Calu3 (cell line): ENCODE measurements around the gene SEMA5A. TPM values are rescaled to one million over a fixed set of nuclear protein-coding genes. Genes with fewer than 3 reads are reported as not detected.

Source experiments
- BruUV-seq: library from RNA; stranded (reverse); fragments of 400-500 nt; replicated peaks from 2 replicates; lab custom pipeline; 2021; lab: Mats Ljungman, UMichigan
- CTCF ChIA-PET: fragments of 300-600 bp; sonication (Branson Sonifier 250); formaldehyde crosslinking; loops from one replicate; lab custom pipeline; 2022; ENCODE audit warnings: antibody characterized with exemption; lab: Charles Lee
- DNase-seq: peaks from one replicate; pipeline ENCODE4 v3.0.0; 2022
- H3K27ac Mint-ChIP-seq: one replicate; pipeline ENCODE4 v1.8.0; 2022; ENCODE audit warnings: mixed read lengths; ENCODE audit not compliant: unreplicated experiment
- H3K27me3 Mint-ChIP-seq: one replicate; pipeline ENCODE4 v1.8.0; 2022; ENCODE audit warnings: mixed read lengths; ENCODE audit not compliant: unreplicated experiment
- H3K36me3 Mint-ChIP-seq: one replicate; pipeline ENCODE4 v1.8.0; 2022; ENCODE audit warnings: mild to moderate bottlenecking, moderate library complexity, mixed read lengths; ENCODE audit not compliant: insufficient read depth, unreplicated experiment
- H3K4me1 Mint-ChIP-seq: one replicate; pipeline ENCODE4 v1.8.0; 2022; ENCODE audit warnings: mild to moderate bottlenecking, low read depth, mixed read lengths; ENCODE audit not compliant: unreplicated experiment
- H3K4me3 Mint-ChIP-seq: one replicate; pipeline ENCODE4 v1.8.0; 2022; ENCODE audit warnings: mild to moderate bottlenecking, low read depth, moderate library complexity, mixed read lengths; ENCODE audit not compliant: unreplicated experiment
- H3K9me3 Mint-ChIP-seq: one replicate; pipeline ENCODE4 v1.8.0; 2022; ENCODE audit warnings: low read depth, mixed read lengths; ENCODE audit not compliant: unreplicated experiment
- intact Hi-C: fragments of 100-400 bp; cut with micrococcal nuclease; formaldehyde crosslinking; loops from one replicate; pipeline ENCODE4 v1.10.0; 2022; ENCODE audit not compliant: unreplicated experiment
- total RNA-seq: library from RNA; stranded (reverse); gene quantifications from 2 replicates; pipeline ENCODE4 v1.2.3, GENCODE V29; 2022
- TF ChIP-seq, protein P1 (sequence below): fragments of 200-600 bp; IDR thresholded peaks from one replicate; pipeline ENCODE4 v1.8.0; 2022; ENCODE audit warnings: antibody characterized with exemption; ENCODE audit not compliant: unreplicated experiment

SEMA5A gene
- total RNA-seq, 1 experiment from 2014 or later = 0.52 TPM

DNA sequence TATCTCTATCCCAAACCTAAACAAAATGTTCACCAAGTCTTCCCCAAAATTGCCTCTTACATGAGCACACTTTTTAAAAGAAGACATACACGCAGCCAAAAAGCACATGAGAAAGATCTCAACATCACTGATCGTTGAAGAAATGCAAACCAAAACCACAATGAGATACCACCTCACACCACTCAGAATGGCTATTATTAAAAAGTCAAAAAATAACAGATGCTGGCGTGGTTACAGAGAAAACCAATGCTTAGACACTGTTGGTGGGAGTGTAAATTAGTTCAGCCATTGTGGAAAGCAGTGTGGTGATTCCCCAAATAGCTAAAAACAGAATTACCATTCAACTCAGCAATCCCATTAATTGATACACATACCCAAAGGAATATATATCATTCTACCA, 83.8 kb downstream of the SEMA5A start:
- DNase-seq = no peak
- BruUV-seq = no TSS peak
- CTCF ChIA-PET = no interaction called here
- TF ChIP-seq, protein P1, sequence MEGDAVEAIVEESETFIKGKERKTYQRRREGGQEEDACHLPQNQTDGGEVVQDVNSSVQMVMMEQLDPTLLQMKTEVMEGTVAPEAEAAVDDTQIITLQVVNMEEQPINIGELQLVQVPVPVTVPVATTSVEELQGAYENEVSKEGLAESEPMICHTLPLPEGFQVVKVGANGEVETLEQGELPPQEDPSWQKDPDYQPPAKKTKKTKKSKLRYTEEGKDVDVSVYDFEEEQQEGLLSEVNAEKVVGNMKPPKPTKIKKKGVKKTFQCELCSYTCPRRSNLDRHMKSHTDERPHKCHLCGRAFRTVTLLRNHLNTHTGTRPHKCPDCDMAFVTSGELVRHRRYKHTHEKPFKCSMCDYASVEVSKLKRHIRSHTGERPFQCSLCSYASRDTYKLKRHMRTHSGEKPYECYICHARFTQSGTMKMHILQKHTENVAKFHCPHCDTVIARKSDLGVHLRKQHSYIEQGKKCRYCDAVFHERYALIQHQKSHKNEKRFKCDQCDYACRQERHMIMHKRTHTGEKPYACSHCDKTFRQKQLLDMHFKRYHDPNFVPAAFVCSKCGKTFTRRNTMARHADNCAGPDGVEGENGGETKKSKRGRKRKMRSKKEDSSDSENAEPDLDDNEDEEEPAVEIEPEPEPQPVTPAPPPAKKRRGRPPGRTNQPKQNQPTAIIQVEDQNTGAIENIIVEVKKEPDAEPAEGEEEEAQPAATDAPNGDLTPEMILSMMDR = no peak
- H3K4me1 Mint-ChIP-seq = no peaks in the 10 kb centered on the region
- no peaks in the 10 kb centered on the region for H3K36me3 Mint-ChIP-seq
- no peak overlapping the region for H3K4me3 Mint-ChIP-seq
- no peak overlapping the region for H3K27ac Mint-ChIP-seq
- intact Hi-C loops = no loop called here
- no peaks in the 10 kb centered on the region for H3K27me3 Mint-ChIP-seq
- H3K9me3 Mint-ChIP-seq = peaks cover 5% of the 10 kb centered on the region

DNA sequence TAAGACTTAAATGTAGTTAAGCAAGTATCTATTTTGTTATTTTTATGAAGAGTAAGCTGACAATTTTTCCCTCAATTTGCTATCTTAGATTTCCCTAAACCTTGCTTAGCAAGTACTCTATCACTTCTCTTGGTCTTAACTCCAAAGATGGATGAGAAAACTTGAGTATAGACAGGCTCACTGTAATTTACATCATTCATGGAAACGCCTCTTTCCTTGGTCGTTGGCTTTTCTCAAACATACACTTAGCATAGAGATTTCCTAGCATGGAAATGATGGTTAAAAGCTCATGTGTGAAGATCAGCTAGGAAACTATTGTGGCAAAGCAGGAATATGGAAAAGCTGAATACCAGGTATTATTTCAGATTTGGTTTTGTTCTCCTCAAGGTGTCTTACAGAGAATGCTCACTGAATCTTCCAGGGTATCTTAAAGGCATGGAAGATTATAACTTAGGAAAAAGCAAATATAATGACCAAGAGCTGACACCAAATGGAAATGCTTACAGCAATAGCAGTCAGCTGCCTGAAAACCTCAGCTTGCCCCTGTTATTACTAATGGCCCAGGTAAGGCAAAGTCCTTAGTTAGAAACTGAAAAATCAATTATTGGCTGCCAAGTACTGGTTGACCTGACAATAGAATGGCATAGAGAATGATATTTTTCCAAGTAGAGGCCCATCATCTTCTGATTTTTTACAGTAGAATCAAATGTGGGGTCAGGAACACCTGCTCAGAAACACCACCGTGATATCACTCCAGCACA, 84.8 kb downstream of the SEMA5A start:
- H3K27ac Mint-ChIP-seq = no peak overlapping the region
- BruUV-seq = no TSS peak
- peaks cover 8% of the 10 kb centered on the region for H3K9me3 Mint-ChIP-seq
- TF ChIP-seq, protein P1 = no peak
- DNase-seq = no peak
- H3K4me3 Mint-ChIP-seq = no peak overlapping the region
- H3K36me3 Mint-ChIP-seq = no peaks in the 10 kb centered on the region
- CTCF ChIA-PET = no interaction called here
- no peaks in the 10 kb centered on the region for H3K27me3 Mint-ChIP-seq
- H3K4me1 Mint-ChIP-seq = no peaks in the 10 kb centered on the region
- intact Hi-C loops = no loop called here

DNA sequence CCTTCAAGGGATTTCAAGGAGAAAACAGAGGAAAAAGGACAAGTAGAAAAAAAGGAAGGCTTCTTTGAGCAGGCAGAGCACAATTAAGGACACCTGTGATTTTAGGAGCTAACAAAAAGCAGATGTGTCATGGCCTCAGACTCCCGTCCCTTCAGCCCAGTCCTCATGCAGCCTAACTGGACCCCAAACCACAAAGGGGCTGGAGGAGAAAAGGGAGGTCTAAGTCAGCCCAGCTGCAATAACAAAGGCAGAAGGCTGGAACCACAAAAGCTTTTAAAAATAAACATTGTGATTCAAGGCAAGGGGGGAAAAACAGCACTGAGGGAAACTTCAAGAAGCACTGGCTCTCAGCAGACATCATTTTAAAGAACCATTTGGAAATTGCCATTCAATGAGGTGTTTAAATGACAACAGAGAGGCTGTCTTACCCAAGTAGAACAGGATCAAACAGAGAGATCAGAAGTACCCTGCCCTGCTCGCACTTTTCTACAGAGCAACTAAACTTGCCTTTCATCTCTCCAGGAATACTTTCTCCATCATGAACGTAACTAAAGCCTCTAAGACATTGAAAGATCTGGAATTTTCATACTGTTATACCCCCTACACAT, 89.3 kb downstream of the SEMA5A start:
- DNase-seq = no peak
- H3K27me3 Mint-ChIP-seq = no peaks in the 10 kb centered on the region
- H3K4me3 Mint-ChIP-seq = no peak overlapping the region
- H3K36me3 Mint-ChIP-seq = no peaks in the 10 kb centered on the region
- H3K27ac Mint-ChIP-seq = no peak overlapping the region
- BruUV-seq = no TSS peak
- CTCF ChIA-PET = no interaction called here
- intact Hi-C loops = no loop called here
- peaks cover 5% of the 10 kb centered on the region for H3K9me3 Mint-ChIP-seq
- no peaks in the 10 kb centered on the region for H3K4me1 Mint-ChIP-seq
- TF ChIP-seq, protein P1 = no peak

DNA sequence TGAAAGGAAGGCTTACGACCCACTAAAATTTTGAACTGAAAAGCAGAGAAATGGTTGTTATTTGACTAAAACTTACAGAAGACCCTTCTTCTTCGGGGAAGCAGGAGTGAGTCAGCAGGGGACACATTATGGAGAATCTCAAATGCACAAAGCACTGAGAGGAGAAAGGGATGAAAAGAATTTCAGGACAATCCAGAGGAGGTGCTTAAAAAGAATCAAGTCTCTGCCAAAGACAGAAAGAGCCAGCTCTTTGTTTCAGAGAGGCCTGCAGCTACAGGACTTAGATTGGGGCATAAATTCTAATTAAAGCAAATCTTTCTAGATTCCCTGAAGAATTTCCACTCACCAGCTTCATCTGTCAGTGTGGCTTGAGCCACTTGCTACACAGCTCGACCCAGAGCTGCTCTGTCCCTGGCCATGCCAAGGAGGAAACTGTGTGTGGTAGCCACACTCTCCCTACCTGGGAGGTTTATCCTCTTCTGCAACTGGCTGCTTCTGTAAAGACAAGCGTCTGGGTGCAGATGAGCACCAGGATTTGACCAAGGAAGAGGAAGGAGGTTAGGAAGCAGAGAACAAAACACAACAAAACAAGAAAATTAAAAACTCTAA, 89.9 kb downstream of the SEMA5A start:
- no peak overlapping the region for H3K4me3 Mint-ChIP-seq

More for the DNA sequence above, 89.9 kb downstream of the SEMA5A start:
- Mint-ChIP-seq H3K36me3 (no peaks in the 10 kb centered on the region), H3K27me3 (no peaks in the 10 kb centered on the region), H3K27ac (no peak overlapping the region), H3K9me3 (peaks cover 5% of the 10 kb centered on the region), H3K4me1 (no peaks in the 10 kb centered on the region)
- TF ChIP-seq, protein P1 = no peak
- BruUV-seq = no TSS peak
- intact Hi-C loops = no loop called here
- no peak for DNase-seq
- CTCF ChIA-PET = no interaction called here
